Spleen (tissue), 11 donors: Measurements from ENCODE around the gene JAKMIP3. TPM values are rescaled to one million over a fixed set of nuclear protein-coding genes. Genes with fewer than 3 reads are reported as not detected.

ENCODE experiments used
- DNase-seq: peaks from one replicate; pipeline ENCODE4 v3.0.0-alpha.2; 2020
- H3K27ac ChIP-seq, 8 donors: fragments of 200-600 bp; sonication (generic) in 7 of 8; 1 replicate in 4 of 8; 2 replicates in 4 of 8; pipeline versions ENCODE4 v1.5.0 to v1.8.0; 2016 to 2021; ENCODE audit warnings: inconsistent platforms in 4 of 8, mild to moderate bottlenecking in 4 of 8, moderate library complexity in 1 of 8
- H3K27me3 ChIP-seq, 7 donors: fragments of 200-600 bp; sonication (generic) in 6 of 7; replicated peaks in 1 of 7; 1 replicate in 4 of 7; 2 replicates in 3 of 7; pipeline versions ENCODE4 v1.5.0 to v1.8.0; 2016 to 2021; ENCODE audit warnings: inconsistent platforms in 3 of 7, mild to moderate bottlenecking in 1 of 7
- H3K36me3 ChIP-seq, 6 donors: fragments of 200-600 bp; sonication (generic) in 5 of 6; 1 replicate in 4 of 6; 2 replicates in 2 of 6; pipeline versions ENCODE4 v1.5.0 to v1.8.0; 2016 to 2021; ENCODE audit warnings: inconsistent platforms in 2 of 6
- H3K4me1 ChIP-seq, 6 donors: fragments of 200-600 bp; sonication (generic) in 5 of 6; 1 replicate in 3 of 6; 2 replicates in 3 of 6; pipeline versions ENCODE4 v1.5.0 to v1.8.0; 2016 to 2021; ENCODE audit warnings: inconsistent platforms in 3 of 6
- H3K4me3 ChIP-seq, 8 donors: fragments of 200-600 bp; sonication (generic) in 7 of 8; 1 replicate in 4 of 8; 2 replicates in 4 of 8; pipeline versions ENCODE4 v1.5.0 to v1.8.0; 2016 to 2021; ENCODE audit warnings: inconsistent platforms in 4 of 8, mild to moderate bottlenecking in 4 of 8, moderate library complexity in 2 of 8
- H3K9me3 ChIP-seq, 8 donors: fragments of 200-600 bp; sonication (generic) in 7 of 8; 1 replicate in 4 of 8; 2 replicates in 4 of 8; pipeline versions ENCODE4 v1.5.0 to v1.8.0; 2016 to 2021; ENCODE audit warnings: inconsistent platforms in 4 of 8
- CTCF ChIP-seq, 11 experiments: fragments of 200-600 bp in 7 of 11; fragments of 450-650 bp in 4 of 11; sonication (generic) in 4 of 11; IDR thresholded peaks in 8 of 11; conservative IDR thresholded peaks in 3 of 11; 1 replicate in 7 of 11; 2 replicates in 4 of 11; pipeline versions ENCODE4 v1.4.0 to v1.8.0; 2016 to 2021; ENCODE audit warnings: antibody characterized with exemption in 11 of 11, inconsistent platforms in 4 of 11, mild to moderate bottlenecking in 1 of 11
- POLR2A ChIP-seq, 3 donors: fragments of 450-650 bp; IDR thresholded peaks; one replicate each; pipeline ENCODE4 v1.5.1; 2017; ENCODE audit warnings: antibody characterized with exemption in 3 of 3, mild to moderate bottlenecking in 1 of 3
- POLR2AphosphoS5 ChIP-seq, 3 donors: sonication (generic); formaldehyde crosslinking; IDR thresholded peaks; one replicate each; pipeline ENCODE4 v1.5.1; 2017; ENCODE audit warnings: antibody characterized with exemption in 3 of 3
- WGBS, 5 donors: extraction: QIAGEN DNeasy Blood & Tissue Kit in 3 of 5; methylation state at CpG; one replicate each; pipeline versions ENCODE4 v1.1.5 to v1.1.7; 2013 to 2018; 5-methylcytosine and 5-hydroxymethylcytosine counted together
- intact Hi-C: fragments of 100-400 bp; cut with DNase I; formaldehyde crosslinking; loops from one replicate; pipeline ENCODE4 v1.15.0; 2023; ENCODE audit warnings: low total_unique reads
- polyA plus RNA-seq, 3 donors: library from polyadenylated mRNA; stranded (reverse); fragments of 200-250 nt; gene quantifications; one replicate each; pipeline ENCODE4 v1.2.1, GENCODE V29; 2013
- total RNA-seq, 7 donors: library from RNA; depleted of rRNA in 3 of 7; stranded (reverse); fragments of >200 nt in 3 of 7; fragmentation: NEBNext Ultra II Directional in 4 of 7; extraction: Animal tissue kit (Norgen Biotek cat#: 25700) in 4 of 7; gene quantifications; one replicate each; pipeline versions ENCODE4 v1.1.0 to v1.2.1, GENCODE V29; 2016 to 2021
- donor health status: healthy with polysubstance abuse.
- donor health status: DM: no; HTN: no; CAD: no; lungs with moderate emphysema.
- donor health status: DM: no; HTN: no; CAD: no.
- donor health status: Bipolar disorder and iron deficiency.
- donor health status: healthy.
- donor health status: DM: no; HTN: no; CAD: no.
- donor health status: DM: yes; HTN: yes; CAD: no.

Gene JAKMIP3
- total and polyA plus RNA-seq, 10 donors = 0.06 to 0.92 (median 0.37) TPM

DNA sequence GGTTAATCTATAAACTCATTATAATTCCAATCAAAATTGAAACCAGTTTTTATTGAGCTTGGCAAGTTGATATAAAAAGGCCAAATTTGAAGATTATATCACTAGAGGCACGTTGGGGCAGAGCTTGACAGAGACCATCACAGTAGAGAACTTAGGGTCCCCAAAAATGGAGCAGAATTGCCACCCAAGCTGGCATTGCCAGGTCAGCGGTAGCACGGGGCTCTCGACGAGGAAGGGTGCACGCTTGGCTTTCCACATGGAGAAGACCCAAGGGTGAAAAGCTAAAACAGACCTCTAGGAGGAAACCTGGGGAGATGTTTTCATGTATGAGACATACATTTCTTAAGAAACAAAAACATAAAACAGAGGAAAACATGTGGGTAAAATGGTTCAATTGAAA, 4.3 kb upstream of the JAKMIP3 start:
- intact Hi-C loops = no loop called here
- Histone ChIP-seq H3K36me3 (no peaks in the 10 kb centered on the region), H3K9me3 (no peaks in the 10 kb centered on the region), H3K27ac (no peak overlapping the region), H3K4me3 (no peak overlapping the region), H3K4me1 (peaks cover 0 to 13% (median 3%) of the 10 kb centered on the region in 6 donors), H3K27me3 (peaks cover 0 to 40% (median 0%) of the 10 kb centered on the region in 7 donors)
- WGBS, 5 donors = 83 to 92% (median 90%) methylated on average over 6 of the region's 6 CpGs
- TF ChIP-seq POLR2A (IDR thresholded peaks at IDR 0.05) (no peak), CTCF (IDR thresholded peaks at IDR 0.05 in 8 of 11, conservative IDR thresholded peaks at IDR 0.05 in 3 of 11) (no peak), POLR2AphosphoS5 (IDR thresholded peaks at IDR 0.05) (no peak)
- DNase-seq = no peak

DNA sequence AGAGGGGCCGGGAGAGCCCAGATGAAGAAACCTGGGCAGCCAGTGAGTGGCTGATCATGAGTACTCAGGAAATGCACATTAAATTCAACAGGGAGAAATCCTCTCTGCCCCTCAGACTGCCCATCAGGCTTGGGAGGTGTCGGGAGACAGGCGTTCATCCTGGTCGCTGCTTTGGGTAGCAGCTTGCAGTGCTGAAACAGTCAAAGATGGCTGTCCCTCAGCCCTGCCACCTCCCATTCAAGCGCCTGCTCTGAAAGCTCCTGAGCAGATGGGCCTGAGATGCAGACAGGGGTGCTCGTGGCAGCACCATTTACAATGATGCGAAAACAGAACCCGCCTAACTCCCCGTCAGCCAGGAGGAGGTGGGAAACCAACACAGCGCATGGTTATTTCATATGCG, 3.6 kb upstream of the JAKMIP3 start:
- 78 to 89% (median 87%) methylated on average over 11 of the region's 11 CpGs for WGBS, 5 donors

GRCh38 chr10:132062641-132063390, 2.9 kb upstream of the JAKMIP3 start:
- Histone ChIP-seq H3K4me3 (no peak overlapping the region), H3K36me3 (no peaks in the 10 kb centered on the region), H3K27ac (no peak overlapping the region), H3K4me1 (peaks cover 0 to 14% (median 3%) of the 10 kb centered on the region in 6 donors), H3K27me3 (peaks cover 0 to 27% (median 0%) of the 10 kb centered on the region in 7 donors), H3K9me3 (no peaks in the 10 kb centered on the region)
- TF ChIP-seq CTCF (IDR thresholded peaks at IDR 0.05 in 8 of 11, conservative IDR thresholded peaks at IDR 0.05 in 3 of 11) (no peak), POLR2AphosphoS5 (IDR thresholded peaks at IDR 0.05) (no peak), POLR2A (IDR thresholded peaks at IDR 0.05) (no peak)
- intact Hi-C loops = no loop called here
- WGBS, 5 donors = 69 to 76% (median 71%) methylated on average over 17 of the region's 17 CpGs
- no peak for DNase-seq

More for the DNA sequence above, 3.6 kb upstream of the JAKMIP3 start:
- intact Hi-C loops = no loop called here
- H3K27me3 ChIP-seq = peaks cover 0 to 34% (median 0%) of the 10 kb centered on the region in 7 donors
- TF ChIP-seq CTCF (IDR thresholded peaks at IDR 0.05 in 8 of 11, conservative IDR thresholded peaks at IDR 0.05 in 3 of 11) (no peak), POLR2AphosphoS5 (IDR thresholded peaks at IDR 0.05) (no peak), POLR2A (IDR thresholded peaks at IDR 0.05) (no peak)
- DNase-seq = no peak
- H3K9me3 ChIP-seq = no peaks in the 10 kb centered on the region
- H3K27ac ChIP-seq = no peak overlapping the region
- H3K4me1 ChIP-seq = peaks cover 0 to 14% (median 3%) of the 10 kb centered on the region in 6 donors
- no peaks in the 10 kb centered on the region for H3K36me3 ChIP-seq
- no peak overlapping the region for H3K4me3 ChIP-seq

- H3K36me3 ChIP-seq = no peaks in the 10 kb centered on the region
- TF ChIP-seq CTCF (IDR thresholded peaks at IDR 0.05 in 8 of 11, conservative IDR thresholded peaks at IDR 0.05 in 3 of 11) (no peak), POLR2A (IDR thresholded peaks at IDR 0.05) (no peak), POLR2AphosphoS5 (IDR thresholded peaks at IDR 0.05) (no peak)
- DNase-seq = no peak
These were observed 2.3 kb upstream of the JAKMIP3 start for GRCh38 chr10:132063432-132063831.

More at GRCh38 chr10:132063432-132063831, 2.3 kb upstream of the JAKMIP3 start:
- intact Hi-C loops = no loop called here
- Histone ChIP-seq H3K27ac (no peak overlapping the region), H3K27me3 (peaks cover 0 to 27% (median 0%) of the 10 kb centered on the region in 7 donors), H3K9me3 (no peaks in the 10 kb centered on the region), H3K4me1 (peaks cover 0 to 14% (median 3%) of the 10 kb centered on the region in 6 donors), H3K4me3 (no peak overlapping the region)
- WGBS, 5 donors = 86 to 96% (median 91%) methylated on average over 10 of the region's 10 CpGs
